Subcutaneous adipose tissue (tissue), 4 donors: Measurements from ENCODE around the gene OBI1. TPM values are rescaled to one million over a fixed set of nuclear protein-coding genes. Genes with fewer than 3 reads are reported as not detected.

Source experiments
- total RNA-seq, 4 donors: library from RNA; depleted of rRNA; stranded (reverse); fragments of >200 nt; gene quantifications; one replicate each; pipeline ENCODE4 v1.1.0, GENCODE V29; 2016
- TF ChIP-seq, protein P1 (sequence below): fragments of 450-650 bp; IDR thresholded peaks from one replicate; pipeline ENCODE4 v1.5.1; 2016; ENCODE audit warnings: low read depth, mild to moderate bottlenecking, control low read depth, antibody characterized with exemption, moderate library complexity

The OBI1 gene
- total RNA-seq, 4 donors from 2014 or later: 10.6 to 11.6 (median 11.2) TPM

DNA sequence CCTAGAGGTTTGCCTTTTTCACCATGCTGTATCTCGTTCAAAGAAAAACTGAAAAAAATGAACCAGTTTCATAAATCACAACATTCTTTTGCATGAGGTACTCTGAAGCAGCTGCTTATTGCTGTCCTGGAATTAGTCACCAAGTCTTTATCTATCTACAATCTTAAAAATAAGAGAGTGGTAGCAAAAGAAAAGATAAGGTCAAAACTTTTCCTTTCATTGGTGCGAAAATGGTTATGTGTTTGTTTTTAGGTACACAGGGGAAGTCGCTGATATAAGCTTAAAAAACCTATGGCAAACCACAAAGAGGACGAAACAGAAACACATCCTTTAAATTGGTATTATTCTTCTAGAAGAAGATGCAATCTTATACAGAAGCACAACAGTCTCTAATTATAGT is 20.7 kb downstream of the OBI1 start:
- TF ChIP-seq, protein P1, sequence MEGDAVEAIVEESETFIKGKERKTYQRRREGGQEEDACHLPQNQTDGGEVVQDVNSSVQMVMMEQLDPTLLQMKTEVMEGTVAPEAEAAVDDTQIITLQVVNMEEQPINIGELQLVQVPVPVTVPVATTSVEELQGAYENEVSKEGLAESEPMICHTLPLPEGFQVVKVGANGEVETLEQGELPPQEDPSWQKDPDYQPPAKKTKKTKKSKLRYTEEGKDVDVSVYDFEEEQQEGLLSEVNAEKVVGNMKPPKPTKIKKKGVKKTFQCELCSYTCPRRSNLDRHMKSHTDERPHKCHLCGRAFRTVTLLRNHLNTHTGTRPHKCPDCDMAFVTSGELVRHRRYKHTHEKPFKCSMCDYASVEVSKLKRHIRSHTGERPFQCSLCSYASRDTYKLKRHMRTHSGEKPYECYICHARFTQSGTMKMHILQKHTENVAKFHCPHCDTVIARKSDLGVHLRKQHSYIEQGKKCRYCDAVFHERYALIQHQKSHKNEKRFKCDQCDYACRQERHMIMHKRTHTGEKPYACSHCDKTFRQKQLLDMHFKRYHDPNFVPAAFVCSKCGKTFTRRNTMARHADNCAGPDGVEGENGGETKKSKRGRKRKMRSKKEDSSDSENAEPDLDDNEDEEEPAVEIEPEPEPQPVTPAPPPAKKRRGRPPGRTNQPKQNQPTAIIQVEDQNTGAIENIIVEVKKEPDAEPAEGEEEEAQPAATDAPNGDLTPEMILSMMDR: no peak

DNA sequence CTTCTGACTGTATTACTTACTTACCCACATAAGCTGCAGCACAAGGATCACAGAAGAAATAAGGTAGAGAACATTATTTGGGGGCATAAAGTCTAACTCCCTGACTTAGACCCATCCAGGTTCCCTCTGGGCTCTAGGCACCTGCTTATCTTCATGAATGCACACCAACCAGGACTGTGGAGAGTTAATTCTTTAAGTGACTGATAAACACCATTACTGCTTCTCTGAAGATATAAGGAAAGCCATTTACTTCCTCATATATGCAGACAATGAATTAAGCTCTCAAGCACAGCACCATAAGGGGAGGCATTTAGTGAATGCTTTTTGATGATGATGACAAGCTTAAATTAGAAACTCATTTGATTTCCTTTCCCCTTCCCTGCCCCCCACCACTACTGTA is 22.5 kb downstream of the OBI1 start:
- TF ChIP-seq, protein P1: no peak

DNA sequence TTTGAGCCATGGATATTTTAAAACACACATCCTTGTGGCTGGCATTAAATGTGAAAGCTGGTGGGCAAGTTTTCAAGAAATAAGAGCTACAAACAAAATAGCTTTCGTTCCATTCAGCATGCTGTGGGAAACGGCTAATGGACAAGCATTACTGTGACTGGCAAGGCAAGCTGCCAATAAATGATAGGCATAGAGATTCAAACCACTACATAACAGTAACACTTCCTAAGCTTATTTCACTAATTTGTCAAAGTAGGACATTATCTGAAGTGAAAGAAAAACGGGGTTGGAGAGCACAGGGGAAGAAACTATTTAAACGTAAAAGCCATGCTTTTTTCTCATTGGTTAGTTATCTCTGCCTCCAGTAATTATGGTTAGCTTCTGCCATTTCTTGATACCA is 26.0 kb downstream of the OBI1 start:
- TF ChIP-seq, protein P1: no peak

DNA sequence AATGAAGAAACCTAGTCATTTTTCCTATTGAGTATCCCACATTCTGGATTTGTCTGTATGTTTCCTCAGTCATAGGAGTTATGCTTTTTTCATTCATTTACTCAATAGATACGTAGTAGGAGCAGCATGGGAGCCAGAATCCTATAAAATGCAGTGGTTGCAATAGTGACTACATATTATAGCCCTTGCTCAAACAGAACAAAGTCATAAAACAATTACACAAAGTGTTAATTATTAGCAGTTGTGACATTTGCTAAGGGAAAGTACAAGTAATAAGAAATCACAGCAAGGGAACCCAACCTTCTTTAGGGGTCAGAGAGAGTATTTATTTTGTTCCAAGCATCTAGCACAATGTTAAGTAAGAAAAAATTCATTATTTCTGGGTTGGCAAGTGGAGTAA is 27.9 kb downstream of the OBI1 start:
- TF ChIP-seq, protein P1: no peak

DNA sequence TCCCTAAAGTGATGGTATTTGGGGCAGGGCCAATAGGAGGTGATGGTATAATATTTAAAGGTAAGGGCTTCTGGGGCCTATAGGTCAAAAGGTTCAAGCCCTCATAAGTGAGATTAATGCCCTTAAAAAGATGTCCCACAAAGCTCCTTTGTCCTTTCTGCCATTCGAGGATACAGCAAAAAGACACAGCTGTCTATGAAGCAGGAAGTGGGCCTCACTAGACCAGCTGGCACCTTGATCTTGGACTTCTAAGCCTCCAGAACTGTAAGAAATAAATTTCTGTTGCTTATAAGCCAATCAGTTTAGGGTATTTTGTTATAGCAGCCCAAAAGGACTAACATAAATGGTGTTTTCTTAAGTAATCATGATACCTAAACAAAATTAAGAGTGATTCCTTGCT is 28.4 kb downstream of the OBI1 start:
- TF ChIP-seq, protein P1: no peak

DNA sequence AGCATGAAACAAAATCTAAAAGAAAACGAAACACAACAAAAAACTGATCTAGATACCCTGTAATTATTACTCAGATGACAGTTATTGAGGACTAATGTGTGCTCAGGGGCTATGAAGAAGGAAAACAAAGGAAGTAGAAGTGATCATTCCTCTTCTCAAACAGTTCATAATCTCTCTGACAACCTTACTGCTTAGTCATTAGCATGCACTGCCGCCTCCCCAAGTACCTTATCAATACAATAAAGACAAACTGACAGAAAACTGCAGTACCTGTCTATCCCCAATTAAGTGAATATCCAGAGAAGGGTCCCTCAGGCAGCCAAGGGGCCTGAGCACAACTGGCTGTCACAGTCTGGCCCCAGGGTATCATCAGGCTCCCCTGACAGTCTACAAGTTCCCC is 33.6 kb downstream of the OBI1 start:
- TF ChIP-seq, protein P1: no peak

DNA sequence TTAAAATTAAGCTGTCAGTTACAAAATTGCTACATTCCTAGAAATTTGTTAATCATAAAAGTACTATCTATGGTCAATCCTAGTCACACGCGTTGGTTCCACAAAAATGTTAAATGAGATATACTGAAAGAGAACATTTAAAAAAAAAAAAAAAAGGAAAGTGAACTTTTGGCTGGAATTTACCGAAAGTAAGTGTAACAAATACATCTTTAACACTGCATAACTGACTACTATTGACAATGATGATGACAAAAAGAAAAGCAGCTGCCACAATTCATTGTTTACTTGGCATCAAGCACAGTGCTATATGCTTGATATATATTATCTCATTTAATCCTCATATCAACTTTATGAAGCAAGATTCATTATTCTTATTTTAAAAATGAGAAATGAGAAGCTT is 35.8 kb downstream of the OBI1 start:
- TF ChIP-seq, protein P1: no peak
